SK-N-SH (cell line): ENCODE results near the gene GRID2IP. TPM values are rescaled to one million over a fixed set of nuclear protein-coding genes. Genes with fewer than 3 reads are reported as not detected.

Source experiments
- CTCF ChIA-PET: fragments of 300-600, 350-600 bp; formaldehyde crosslinking; extraction: SDS; loops from one replicate; lab custom pipeline; 2021; lab: Yijun Ruan, JAX
- POLR2A ChIA-PET: fragments of 350-600 bp; sonication (Branson Sonifier 250); formaldehyde crosslinking; extraction: SDS; loops from one replicate; lab custom pipeline; 2020; ENCODE audit warnings: antibody characterized with exemption, inconsistent platforms; lab: Yijun Ruan, JAX
- DNase-seq: peaks from one replicate; pipeline ENCODE4 v3.0.0; 2012
- H2AFZ ChIP-seq: fragments of 200-600 bp; sonication (generic); 2 replicates; pipeline ENCODE4 v1.8.1; 2016; ENCODE audit warnings: antibody characterized with exemption, mild to moderate bottlenecking, low read depth
- H3F3A ChIP-seq: fragments of 200-600 bp; sonication (generic); replicated peaks from 2 replicates; pipeline ENCODE3; 2016; ENCODE audit warnings: antibody characterized with exemption, mild to moderate bottlenecking; ENCODE audit not compliant: insufficient read depth
- H3K27ac ChIP-seq, 2 experiments: fragments of 200-500 bp in 1 of 2; fragments of 200-600 bp in 1 of 2; sonication (Bioruptor generic) in 1 of 2; sonication (generic), shearing (Covaris generic) in 1 of 2; 2 replicates each; pipeline versions ENCODE4 v1.5.1 to v1.6.1; 2014 to 2016; ENCODE audit warnings: low read depth in 2 of 2, inconsistent platforms in 1 of 2, low read length in 1 of 2, mild to moderate bottlenecking in 1 of 2, mixed read lengths in 1 of 2
- H3K27me3 ChIP-seq: fragments of 200-600 bp; sonication (generic), shearing (Covaris generic); 2 replicates; pipeline ENCODE4 v1.6.1; 2016; ENCODE audit warnings: mixed run types; ENCODE audit not compliant: insufficient read depth
- H3K36me3 ChIP-seq, 2 experiments: fragments of 200-500 bp in 1 of 2; fragments of 200-600 bp in 1 of 2; sonication (Bioruptor generic) in 1 of 2; sonication (generic) in 1 of 2; replicated peaks in 1 of 2; 2 replicates each; pipeline versions ENCODE3 to v1.5.1; 2014 to 2016; ENCODE audit warnings: low read length in 1 of 2, mild to moderate bottlenecking in 1 of 2; ENCODE audit not compliant: insufficient read depth in 2 of 2, control insufficient read depth in 1 of 2
- H3K4me1 ChIP-seq, 2 experiments: fragments of 200-500 bp in 1 of 2; fragments of 200-600 bp in 1 of 2; sonication (Bioruptor generic) in 1 of 2; sonication (generic), shearing (Covaris generic) in 1 of 2; 2 replicates each; pipeline versions ENCODE4 v1.5.1 to v1.6.1; 2014 to 2016; ENCODE audit warnings: low read depth in 1 of 2, low read length in 1 of 2, mixed run types in 1 of 2; ENCODE audit not compliant: insufficient read depth in 2 of 2, control insufficient read depth in 1 of 2
- H3K4me2 ChIP-seq: fragments of 200-600 bp; sonication (generic), shearing (Covaris generic); 2 replicates; pipeline ENCODE4 v1.6.1; 2017; ENCODE audit warnings: mixed run types
- H3K4me3 ChIP-seq, 2 experiments: fragments of 200-500 bp in 1 of 2; fragments of 200-600 bp in 1 of 2; sonication (Bioruptor generic) in 1 of 2; sonication (generic), shearing (Covaris generic) in 1 of 2; 2 replicates each; pipeline versions ENCODE4 v1.5.1 to v1.8.1; 2014 to 2016; ENCODE audit warnings: low read depth in 2 of 2, inconsistent platforms in 1 of 2, low read length in 1 of 2, mild to moderate bottlenecking in 1 of 2, mixed read lengths in 1 of 2, moderate library complexity in 1 of 2
- H3K79me2 ChIP-seq: fragments of 200-600 bp; sonication (generic); 2 replicates; pipeline ENCODE4 v1.8.1; 2017; ENCODE audit warnings: mild to moderate bottlenecking; ENCODE audit not compliant: insufficient read depth
- H3K9ac ChIP-seq: fragments of 200-600 bp; sonication (generic); 2 replicates; pipeline ENCODE4 v1.6.1; 2017; ENCODE audit warnings: mixed run types
- H3K9me2 ChIP-seq: fragments of 200-600 bp; sonication (generic); 2 replicates; pipeline ENCODE4 v1.6.1; 2017; ENCODE audit warnings: mixed run types
- H3K9me3 ChIP-seq: fragments of 200-600 bp; sonication (generic); 2 replicates; pipeline ENCODE4 v1.6.1; 2017; ENCODE audit warnings: mixed run types, mild to moderate bottlenecking, moderate library complexity
- H4K20me1 ChIP-seq: fragments of 200-600 bp; sonication (generic); 2 replicates; pipeline ENCODE4 v1.6.1; 2017; ENCODE audit warnings: mild to moderate bottlenecking, mixed run types; ENCODE audit not compliant: insufficient read depth
- EZH2phosphoT487 ChIP-seq: fragments of 200-600 bp; sonication (generic); IDR thresholded peaks from 2 replicates; pipeline ENCODE4 v1.6.1; 2017; ENCODE audit warnings: low read depth, mixed run types, mild to moderate bottlenecking, antibody characterized with exemption, moderate library complexity, borderline replicate concordance
- FOXJ3 ChIP-seq: sonication (generic); formaldehyde crosslinking; IDR thresholded peaks from 2 replicates; pipeline ENCODE4 v1.5.1; 2020; ENCODE audit warnings: mild to moderate bottlenecking, missing genetic modification reagents
- FOXM1 ChIP-seq: IDR thresholded peaks from 2 replicates; pipeline ENCODE4 v1.4.0; 2012; ENCODE audit warnings: low read depth, mild to moderate bottlenecking
- GABPA ChIP-seq: IDR thresholded peaks from 2 replicates; pipeline ENCODE4 v1.4.0; 2012; ENCODE audit warnings: low read depth, mild to moderate bottlenecking
- GATA2 ChIP-seq: sonication (generic); formaldehyde crosslinking; IDR thresholded peaks from 2 replicates; pipeline ENCODE4 v1.5.0; 2020; ENCODE audit warnings: mild to moderate bottlenecking, missing genetic modification reagents
- JUND ChIP-seq: IDR thresholded peaks from 2 replicates; pipeline ENCODE4 v1.4.0; 2012
- MEF2A ChIP-seq: IDR thresholded peaks from 2 replicates; pipeline ENCODE4 v1.4.0; 2012; ENCODE audit warnings: low read depth, borderline replicate concordance
- MXI1 ChIP-seq: IDR thresholded peaks from 2 replicates; pipeline ENCODE4 v1.6.1; 2012; ENCODE audit warnings: mild to moderate bottlenecking, low read depth, low read length, improper control_type of control experiment
- NFIC ChIP-seq: IDR thresholded peaks from 2 replicates; pipeline ENCODE4 v1.4.0; 2012; ENCODE audit warnings: borderline replicate concordance
- POLR2AphosphoS5 ChIP-seq: IDR thresholded peaks from 2 replicates; pipeline ENCODE4 v1.6.1; 2012; ENCODE audit warnings: low read depth, low read length
- RCOR1 ChIP-seq: fragments of 150-350 bp; IDR thresholded peaks from 2 replicates; pipeline ENCODE4 v1.6.1; 2017; ENCODE audit warnings: antibody characterized with exemption, low read length
- RFX5 ChIP-seq: IDR thresholded peaks from 2 replicates; pipeline ENCODE4 v1.6.1; 2012; ENCODE audit warnings: mild to moderate bottlenecking, improper control_type of control experiment, low read length
- RXRA ChIP-seq: IDR thresholded peaks from 2 replicates; pipeline ENCODE4 v1.4.0; 2012; ENCODE audit warnings: low read depth, mild to moderate bottlenecking, borderline replicate concordance
- SMC3 ChIP-seq: IDR thresholded peaks from 2 replicates; pipeline ENCODE4 v1.6.1; 2012; ENCODE audit warnings: low read depth, low read length, improper control_type of control experiment
- TAF1 ChIP-seq: IDR thresholded peaks from 2 replicates; pipeline ENCODE4 v1.6.1; 2012; ENCODE audit warnings: low read depth, mild to moderate bottlenecking, low read length, moderate library complexity, borderline replicate concordance
- TCF12 ChIP-seq: IDR thresholded peaks from 2 replicates; pipeline ENCODE4 v1.4.0; 2012
- WGBS: methylation state at CpG from one replicate; pipeline ENCODE4 v1.1.6; 2017; ENCODE audit warnings: low lambda C conversion rate; 5-methylcytosine and 5-hydroxymethylcytosine counted together
- polyA plus RNA-seq, 3 experiments: library from polyadenylated mRNA; depleted of rRNA; stranded (reverse); fragments of >200 nt; gene quantifications; 2 replicates each; pipeline ENCODE4 v1.2.3, GENCODE V29; 2012
- TF ChIP-seq, protein P1 (sequence below): fragments of 150-350 bp; IDR thresholded peaks from 2 replicates; pipeline ENCODE4 v1.6.1; 2016; ENCODE audit warnings: mild to moderate bottlenecking, low read depth, low read length
- TF ChIP-seq, protein P2 (sequence below): IDR thresholded peaks from 2 replicates; pipeline ENCODE4 v1.4.0; 2012; ENCODE audit warnings: low read depth, borderline replicate concordance
- TF ChIP-seq, protein P3 (sequence below): IDR thresholded peaks from 2 replicates; pipeline ENCODE4 v1.4.0; 2012; ENCODE audit warnings: low read depth
- TF ChIP-seq, protein P4 (sequence below): IDR thresholded peaks from 2 replicates; pipeline ENCODE4; 2012

The GRID2IP gene
- polyA plus RNA-seq, 1 of the 3 experiments (the other 2 are of a cell fraction): 0.03 TPM

DNA sequence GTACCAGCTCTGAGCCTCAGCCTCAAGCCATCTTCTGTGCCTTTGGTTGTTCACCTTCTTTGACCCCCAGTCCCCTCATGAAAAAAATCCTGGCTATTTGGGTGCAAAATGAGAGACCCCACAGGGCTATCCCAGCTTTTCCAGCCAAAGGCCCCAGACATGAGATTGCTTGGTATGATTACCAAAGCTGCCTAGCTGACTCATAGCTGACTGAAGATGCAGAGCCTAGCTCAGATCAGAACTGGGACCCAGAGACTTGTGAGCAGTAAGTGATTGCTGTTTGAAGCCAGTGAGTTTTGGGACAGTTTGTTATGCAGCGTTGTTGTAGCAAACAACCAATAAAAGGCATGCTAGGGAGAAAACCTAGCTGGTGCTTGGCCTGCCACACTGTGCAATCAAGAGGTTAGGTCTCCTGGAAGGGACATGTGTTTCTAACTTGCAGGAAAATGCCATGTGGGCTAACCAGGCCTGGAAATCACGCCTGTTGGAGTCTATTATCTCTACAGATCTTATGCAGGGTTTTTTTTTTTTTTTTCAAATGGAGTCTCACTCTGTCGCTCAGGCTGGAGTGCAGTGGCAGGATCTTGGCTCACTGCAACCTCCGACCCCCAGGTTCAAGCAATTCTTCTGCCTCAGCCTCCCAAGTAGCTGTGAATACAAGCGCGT lies 55.5 kb downstream of the GRID2IP start:
- H3K9ac ChIP-seq: no peak overlapping the region
- no peak overlapping the region for H3K4me2 ChIP-seq
- peaks cover 5% of the 10 kb centered on the region for H3F3A ChIP-seq
- ChIA-PET POLR2A (interaction anchor here (0.9 to 1.5 kb wide), 3 partner anchors 63 to 328 kb away, joined by 3 read pairs; partner anchors contain the start of gene ZNF316), CTCF (interaction anchor here (0.6 to 1.5 kb wide), 2 partner anchors 20 kb away, joined by 3 read pairs; no protein-coding TSS in a partner anchor)
- H3K79me2 ChIP-seq: no peaks in the 10 kb centered on the region
- 75% methylated on average over 6 of the region's 6 CpGs for WGBS
- no peaks in the 10 kb centered on the region for H4K20me1 ChIP-seq
- H3K9me2 ChIP-seq: no peaks in the 10 kb centered on the region
- H3K4me1 ChIP-seq: peaks cover 0 to 24% of the 10 kb centered on the region in 2 experiments; a peak in 1 of 4 replicates
- TF ChIP-seq EZH2phosphoT487 (no peak), GABPA (no peak), MEF2A (no peak), GATA2 (peak; percentile 87), POLR2AphosphoS5 (no peak), RFX5 (no peak), MXI1 (peak; percentile 96), FOXJ3 (CRISPR knock-in tag) (no peak), FOXM1 (no peak), RCOR1 (peak; percentile 74)
- TF ChIP-seq, protein P1, sequence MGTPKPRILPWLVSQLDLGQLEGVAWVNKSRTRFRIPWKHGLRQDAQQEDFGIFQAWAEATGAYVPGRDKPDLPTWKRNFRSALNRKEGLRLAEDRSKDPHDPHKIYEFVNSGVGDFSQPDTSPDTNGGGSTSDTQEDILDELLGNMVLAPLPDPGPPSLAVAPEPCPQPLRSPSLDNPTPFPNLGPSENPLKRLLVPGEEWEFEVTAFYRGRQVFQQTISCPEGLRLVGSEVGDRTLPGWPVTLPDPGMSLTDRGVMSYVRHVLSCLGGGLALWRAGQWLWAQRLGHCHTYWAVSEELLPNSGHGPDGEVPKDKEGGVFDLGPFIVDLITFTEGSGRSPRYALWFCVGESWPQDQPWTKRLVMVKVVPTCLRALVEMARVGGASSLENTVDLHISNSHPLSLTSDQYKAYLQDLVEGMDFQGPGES: no peak
- peak overlapping the region; percentile 17 to 81; a peak in 3 of 4 replicates for H3K27ac ChIP-seq
- DNase-seq: peak; percentile 75
- H2AFZ ChIP-seq: 0 out of 2 replicates have a peak overlapping the region, but pooled peaks have one; percentile 14
- no peaks in the 10 kb centered on the region for H3K9me3 ChIP-seq
- H3K36me3 ChIP-seq: no peaks in the 10 kb centered on the region
- H3K4me3 ChIP-seq: no peak overlapping the region
- no peaks in the 10 kb centered on the region for H3K27me3 ChIP-seq

DNA sequence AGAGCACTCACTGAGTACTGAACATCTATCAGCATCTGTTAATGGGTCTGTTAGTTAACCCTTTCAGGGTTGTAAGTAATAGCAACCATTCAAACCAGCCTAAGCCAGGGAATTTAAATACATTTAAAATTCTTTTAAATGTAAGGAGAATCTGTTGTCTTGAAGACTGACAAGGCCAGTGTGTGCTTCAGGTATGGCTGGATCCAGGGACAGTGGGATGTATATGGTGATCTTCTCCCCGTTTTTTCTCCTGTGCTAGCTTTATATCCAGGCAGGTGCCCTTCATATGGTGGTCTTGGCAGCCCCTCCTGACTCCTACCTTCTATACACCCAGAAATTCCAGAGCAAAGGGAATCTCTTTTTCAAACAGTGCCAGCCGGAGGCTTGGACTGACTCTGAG lies 56.9 kb downstream of the GRID2IP start:
- Histone ChIP-seq H3F3A (peaks cover 5% of the 10 kb centered on the region), H3K4me2 (no peak overlapping the region), H3K9me3 (0 out of 2 replicates have a peak, but pooled peaks cover 6% of the 10 kb centered on the region), H4K20me1 (no peaks in the 10 kb centered on the region), H3K4me1 (peaks cover 0 to 24% of the 10 kb centered on the region in 2 experiments; a peak in 1 of 4 replicates), H2AFZ (no peak overlapping the region), H3K9ac (no peak overlapping the region), H3K27ac (peak overlapping the region in 1 of 2 experiments; percentile 25; a peak in 2 of 4 replicates), H3K4me3 (no peak overlapping the region), H3K79me2 (no peaks in the 10 kb centered on the region), H3K27me3 (no peaks in the 10 kb centered on the region), H3K36me3 (no peaks in the 10 kb centered on the region), H3K9me2 (no peaks in the 10 kb centered on the region)
- 70% methylated on average over 2 of the region's 2 CpGs for WGBS
- CTCF ChIA-PET: interaction anchor here (0.8 kb wide), 1 partner anchor 32 kb away, joined by 4 read pairs; no protein-coding TSS in a partner anchor
- DNase-seq: peak; percentile 57
- POLR2A ChIA-PET: interaction anchor here (1.5 kb wide), 1 partner anchor 143 kb away, joined by 3 read pairs; the partner anchor contains the start of gene ZNF316
- TF ChIP-seq EZH2phosphoT487 (no peak), TAF1 (no peak), NFIC (no peak), RXRA (no peak), SMC3 (no peak), FOXJ3 (CRISPR knock-in tag) (no peak), MXI1 (no peak), JUND (no peak), FOXM1 (no peak), TCF12 (no peak)
- TF ChIP-seq, protein P2, sequence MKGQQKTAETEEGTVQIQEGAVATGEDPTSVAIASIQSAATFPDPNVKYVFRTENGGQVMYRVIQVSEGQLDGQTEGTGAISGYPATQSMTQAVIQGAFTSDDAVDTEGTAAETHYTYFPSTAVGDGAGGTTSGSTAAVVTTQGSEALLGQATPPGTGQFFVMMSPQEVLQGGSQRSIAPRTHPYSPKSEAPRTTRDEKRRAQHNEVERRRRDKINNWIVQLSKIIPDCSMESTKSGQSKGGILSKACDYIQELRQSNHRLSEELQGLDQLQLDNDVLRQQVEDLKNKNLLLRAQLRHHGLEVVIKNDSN: no peak
- TF ChIP-seq, protein P3, sequence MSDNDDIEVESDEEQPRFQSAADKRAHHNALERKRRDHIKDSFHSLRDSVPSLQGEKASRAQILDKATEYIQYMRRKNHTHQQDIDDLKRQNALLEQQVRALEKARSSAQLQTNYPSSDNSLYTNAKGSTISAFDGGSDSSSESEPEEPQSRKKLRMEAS: no peak
- TF ChIP-seq, protein P4, sequence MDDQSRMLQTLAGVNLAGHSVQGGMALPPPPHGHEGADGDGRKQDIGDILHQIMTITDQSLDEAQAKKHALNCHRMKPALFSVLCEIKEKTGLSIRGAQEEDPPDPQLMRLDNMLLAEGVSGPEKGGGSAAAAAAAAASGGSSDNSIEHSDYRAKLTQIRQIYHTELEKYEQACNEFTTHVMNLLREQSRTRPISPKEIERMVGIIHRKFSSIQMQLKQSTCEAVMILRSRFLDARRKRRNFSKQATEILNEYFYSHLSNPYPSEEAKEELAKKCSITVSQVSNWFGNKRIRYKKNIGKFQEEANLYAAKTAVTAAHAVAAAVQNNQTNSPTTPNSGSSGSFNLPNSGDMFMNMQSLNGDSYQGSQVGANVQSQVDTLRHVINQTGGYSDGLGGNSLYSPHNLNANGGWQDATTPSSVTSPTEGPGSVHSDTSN: no peak
